ENCODE measurements around the gene INA. TPM values are rescaled to one million over a fixed set of nuclear protein-coding genes. Genes with fewer than 3 reads are reported as not detected.
"Not testable (repeated sequence)": the region's sequence is repeated elsewhere in the genome, so short reads cannot be mapped to it uniquely, and the experiment has no call there.

The INA gene
- total RNA-seq, 1 donor from 2014 or later: 625 TPM

DNA sequence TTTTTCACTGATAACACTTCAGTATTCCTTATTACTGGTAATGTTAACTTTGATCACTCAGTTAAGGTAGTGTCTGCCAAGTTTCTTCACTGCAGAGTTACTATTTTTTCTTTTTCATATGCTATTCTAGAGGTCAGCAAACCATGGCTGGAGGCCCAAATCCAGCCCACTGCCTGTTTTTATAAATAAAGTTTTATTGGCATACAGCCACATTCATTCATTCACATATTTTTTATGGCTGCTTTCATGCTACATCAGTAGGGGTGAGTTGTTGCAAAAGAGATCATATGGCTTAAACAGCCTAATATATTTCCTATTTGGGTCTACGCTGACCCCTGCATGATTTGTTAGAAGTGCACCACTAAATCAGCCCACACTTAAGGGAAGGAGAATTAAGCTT is 20.3 kb upstream of the INA start:
- Mint-ChIP-seq H3K4me1 (ENCODE audit: low read depth, unreplicated experiment) (no peaks in the 10 kb centered on the region), H3K4me3 (ENCODE audit: unreplicated experiment) (no peak overlapping the region), H3K36me3 (ENCODE audit: unreplicated experiment) (peaks cover 21% of the 10 kb centered on the region), H3K27me3 (ENCODE audit: unreplicated experiment) (peaks cover 2% of the 10 kb centered on the region), H3K27ac (ENCODE audit: unreplicated experiment) (no peak overlapping the region), H3K9me3 (ENCODE audit: unreplicated experiment) (peaks cover 6% of the 10 kb centered on the region)
- no peak for TF ChIP-seq CTCF (IDR thresholded peaks at IDR 0.05; ENCODE audit: partially characterized antibody, unreplicated experiment)
- DNase-seq: no peak

DNA sequence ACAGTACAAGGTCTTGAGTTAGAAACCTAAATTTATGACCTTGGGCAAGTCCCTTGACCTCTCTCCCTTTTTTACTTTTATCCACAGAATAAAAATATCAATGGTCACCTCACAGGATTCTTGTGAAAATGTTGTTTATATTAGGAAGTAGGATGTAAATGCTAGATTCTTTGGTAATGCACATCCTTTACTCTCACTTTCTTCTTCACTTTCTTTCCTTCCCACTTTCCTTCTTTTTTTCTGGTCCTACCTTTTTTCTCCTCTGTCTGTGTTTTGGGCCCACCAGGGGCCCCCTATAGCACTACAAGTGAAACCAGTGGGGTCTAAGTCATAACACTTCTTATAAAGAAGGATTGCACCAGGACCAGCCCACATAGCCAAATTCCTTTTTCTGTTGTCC is 19.1 kb upstream of the INA start:
- Mint-ChIP-seq H3K27me3 (ENCODE audit: unreplicated experiment) (peaks cover 2% of the 10 kb centered on the region), H3K36me3 (ENCODE audit: unreplicated experiment) (peaks cover 26% of the 10 kb centered on the region), H3K9me3 (ENCODE audit: unreplicated experiment) (peaks cover 6% of the 10 kb centered on the region), H3K27ac (ENCODE audit: unreplicated experiment) (no peak overlapping the region), H3K4me3 (ENCODE audit: unreplicated experiment) (no peak overlapping the region), H3K4me1 (ENCODE audit: low read depth, unreplicated experiment) (no peaks in the 10 kb centered on the region)
- DNase-seq: no peak
- no peak for TF ChIP-seq CTCF (IDR thresholded peaks at IDR 0.05; ENCODE audit: partially characterized antibody, unreplicated experiment)

- H3K36me3 Mint-ChIP-seq (ENCODE audit: unreplicated experiment): peaks cover 26% of the 10 kb centered on the region
- H3K9me3 Mint-ChIP-seq (ENCODE audit: unreplicated experiment); H3K4me1 Mint-ChIP-seq (ENCODE audit: low read depth, unreplicated experiment); H3K27me3 Mint-ChIP-seq (ENCODE audit: unreplicated experiment); H3K4me3 Mint-ChIP-seq (ENCODE audit: unreplicated experiment); H3K27ac Mint-ChIP-seq (ENCODE audit: unreplicated experiment); DNase-seq: not testable (repeated sequence)
These were observed 18.0 kb upstream of the INA start for GRCh38 chr10:103258928-103259327.

GRCh38 chr10:103259989-103260388 is 16.9 kb upstream of the INA start:
- no peak for DNase-seq
- H3K36me3 Mint-ChIP-seq (ENCODE audit: unreplicated experiment): peaks cover 26% of the 10 kb centered on the region
- H3K9me3 Mint-ChIP-seq (ENCODE audit: unreplicated experiment): peaks cover 6% of the 10 kb centered on the region
- no peak for TF ChIP-seq CTCF (IDR thresholded peaks at IDR 0.05; ENCODE audit: partially characterized antibody, unreplicated experiment)
- no peaks in the 10 kb centered on the region for H3K4me1 Mint-ChIP-seq (ENCODE audit: low read depth, unreplicated experiment)
- no peak overlapping the region for H3K27ac Mint-ChIP-seq (ENCODE audit: unreplicated experiment)
- H3K27me3 Mint-ChIP-seq (ENCODE audit: unreplicated experiment): peaks cover 2% of the 10 kb centered on the region
- H3K4me3 Mint-ChIP-seq (ENCODE audit: unreplicated experiment): no peak overlapping the region

DNA sequence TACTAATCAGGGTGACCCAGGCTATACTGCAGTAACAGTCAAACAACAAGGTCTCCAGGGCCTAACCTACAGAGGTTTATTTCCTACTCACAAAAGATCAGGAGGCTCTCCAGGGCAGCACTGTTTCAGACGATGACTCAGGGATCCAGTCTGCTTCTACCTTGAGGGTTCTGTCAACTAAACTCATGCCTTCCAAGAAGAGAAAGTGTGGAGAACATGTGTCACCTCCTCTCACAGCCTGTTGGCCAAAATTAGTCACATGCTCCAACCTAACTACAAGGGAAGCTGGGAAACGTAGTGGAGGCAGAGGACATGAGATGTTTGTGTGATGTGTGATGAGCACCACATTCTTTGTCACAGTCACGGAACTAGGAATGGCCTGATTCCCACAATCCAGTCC is 14.7 kb upstream of the INA start:
- Mint-ChIP-seq H3K36me3 (ENCODE audit: unreplicated experiment) (peaks cover 26% of the 10 kb centered on the region), H3K4me1 (ENCODE audit: low read depth, unreplicated experiment) (no peaks in the 10 kb centered on the region), H3K4me3 (ENCODE audit: unreplicated experiment) (no peak overlapping the region), H3K27me3 (ENCODE audit: unreplicated experiment) (peaks cover 7% of the 10 kb centered on the region), H3K9me3 (ENCODE audit: unreplicated experiment) (peaks cover 6% of the 10 kb centered on the region), H3K27ac (ENCODE audit: unreplicated experiment) (no peak overlapping the region)
- DNase-seq: no peak
- TF ChIP-seq CTCF (IDR thresholded peaks at IDR 0.05; ENCODE audit: partially characterized antibody, unreplicated experiment): no peak

Data from glutamatergic neuron (in vitro differentiated cells).